ENCODE data around the gene SLC25A11. TPM values are rescaled to one million over a fixed set of nuclear protein-coding genes. Genes with fewer than 3 reads are reported as not detected.

Gene SLC25A11
- total RNA-seq, 1 donor from 2014 or later, result 219 TPM

DNA sequence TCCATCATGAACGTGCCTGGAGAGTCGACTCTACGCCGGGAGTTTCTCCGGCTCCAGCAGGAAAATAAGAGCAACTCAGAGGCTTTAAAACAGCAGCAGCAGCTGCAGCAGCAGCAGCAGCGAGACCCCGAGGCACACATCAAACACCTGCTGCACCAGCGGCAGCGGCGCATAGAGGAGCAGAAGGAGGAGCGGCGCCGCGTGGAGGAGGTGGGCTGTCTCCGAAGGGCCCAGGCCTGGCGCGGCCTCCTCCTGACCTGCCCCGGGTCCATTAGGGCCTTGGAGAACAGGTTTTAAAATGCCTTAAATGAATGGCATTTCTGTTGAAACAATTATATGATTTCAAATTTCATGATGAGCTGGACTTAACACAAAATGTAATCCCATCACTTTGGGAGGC, 52.3 kb downstream of the SLC25A11 start:
- Histone ChIP-seq H3K9me3 (replicated peaks) (no peaks in the 10 kb centered on the region), H3K27me3 (ENCODE audit: low read depth) (no peaks in the 10 kb centered on the region), H3K36me3 (peaks cover 79% of the 10 kb centered on the region), H3K4me3 (no peak overlapping the region), H3K27ac (replicated peaks) (no peak overlapping the region), H3K4me1 (no peaks in the 10 kb centered on the region)
- no peak for DNase-seq
- intact Hi-C loops (cut with micrococcal nuclease), result loop anchor here (5.0 to 10.0 kb wide), 2 partner anchors 53 to 100 kb away; partner anchors contain the start of genes GLTPD2, MINK1 and VMO1
- TF ChIP-seq, protein P1, sequence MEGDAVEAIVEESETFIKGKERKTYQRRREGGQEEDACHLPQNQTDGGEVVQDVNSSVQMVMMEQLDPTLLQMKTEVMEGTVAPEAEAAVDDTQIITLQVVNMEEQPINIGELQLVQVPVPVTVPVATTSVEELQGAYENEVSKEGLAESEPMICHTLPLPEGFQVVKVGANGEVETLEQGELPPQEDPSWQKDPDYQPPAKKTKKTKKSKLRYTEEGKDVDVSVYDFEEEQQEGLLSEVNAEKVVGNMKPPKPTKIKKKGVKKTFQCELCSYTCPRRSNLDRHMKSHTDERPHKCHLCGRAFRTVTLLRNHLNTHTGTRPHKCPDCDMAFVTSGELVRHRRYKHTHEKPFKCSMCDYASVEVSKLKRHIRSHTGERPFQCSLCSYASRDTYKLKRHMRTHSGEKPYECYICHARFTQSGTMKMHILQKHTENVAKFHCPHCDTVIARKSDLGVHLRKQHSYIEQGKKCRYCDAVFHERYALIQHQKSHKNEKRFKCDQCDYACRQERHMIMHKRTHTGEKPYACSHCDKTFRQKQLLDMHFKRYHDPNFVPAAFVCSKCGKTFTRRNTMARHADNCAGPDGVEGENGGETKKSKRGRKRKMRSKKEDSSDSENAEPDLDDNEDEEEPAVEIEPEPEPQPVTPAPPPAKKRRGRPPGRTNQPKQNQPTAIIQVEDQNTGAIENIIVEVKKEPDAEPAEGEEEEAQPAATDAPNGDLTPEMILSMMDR (IDR thresholded peaks at IDR 0.05; ENCODE audit: borderline replicate concordance), result no peak

Small RNAs within 50 kb of the gene (microRNA-seq; reads per million reads assigned to microRNA genes)
- gene MIR6864 (not detected), gene MIR6865 (not detected)

Other genes with a start within 250 kb of the SLC25A11 start
- 37.1 TPM for gene PELP1, start 235.9 kb downstream of the SLC25A11 start, total RNA-seq
- 28.1 TPM for gene ARRB2, start 229.4 kb downstream of the SLC25A11 start, total RNA-seq
- 18.0 TPM for gene MED11, start 208.6 kb downstream of the SLC25A11 start, total RNA-seq
- 0.08 TPM for gene ZMYND15, start 200.2 kb downstream of the SLC25A11 start, total RNA-seq
- 3.1 TPM for gene CXCL16, start 200.1 kb downstream of the SLC25A11 start, total RNA-seq
- not detected for gene TM4SF5, start 168.2 kb downstream of the SLC25A11 start, total RNA-seq
- 0.63 TPM for gene VMO1, start 153.7 kb downstream of the SLC25A11 start, total RNA-seq
- gene GLTPD2, start 151.1 kb downstream of the SLC25A11 start, total RNA-seq, result not detected
- gene PSMB6, start 143.9 kb downstream of the SLC25A11 start, total RNA-seq, result 183 TPM
- 11.2 TPM for gene PLD2, start 132.9 kb downstream of the SLC25A11 start, total RNA-seq
- 50.9 TPM for gene MINK1, start 106.7 kb downstream of the SLC25A11 start, total RNA-seq
- gene C17orf107, start 40.5 kb downstream of the SLC25A11 start, total RNA-seq, result 0.80 TPM
- 1.5 TPM for gene CHRNE, start 36.9 kb downstream of the SLC25A11 start, total RNA-seq
- 0.22 TPM for gene GP1BA, start 7.8 kb downstream of the SLC25A11 start, total RNA-seq
- 90.7 TPM for gene RNF167, start 222 bp upstream of the SLC25A11 start, total RNA-seq
- gene PFN1, start 8.5 kb upstream of the SLC25A11 start, total RNA-seq, result 182 TPM
- 827 TPM for gene ENO3, start 11.1 kb upstream of the SLC25A11 start, total RNA-seq
- 158 TPM for gene SPAG7, start 27.8 kb upstream of the SLC25A11 start, total RNA-seq
- gene CAMTA2, start 47.6 kb upstream of the SLC25A11 start, total RNA-seq, result 33.8 TPM
- 3.1 TPM for gene INCA1, start 57.5 kb upstream of the SLC25A11 start, total RNA-seq
- gene KIF1C, start 57.9 kb upstream of the SLC25A11 start, total RNA-seq, result 686 TPM
- not detected for gene SLC52A1, start 95.4 kb upstream of the SLC25A11 start, total RNA-seq
- 11.0 TPM for gene ZFP3, start 138.4 kb upstream of the SLC25A11 start, total RNA-seq
- gene ZNF232, start 171.8 kb upstream of the SLC25A11 start, total RNA-seq, result 4.1 TPM
- 0.05 TPM for gene USP6, start 176.0 kb upstream of the SLC25A11 start, total RNA-seq

All from left ventricle myocardium inferior (tissue), 1 donor.